ENCODE measurements around the gene ARHGEF10L.

ARHGEF10L gene

DNA sequence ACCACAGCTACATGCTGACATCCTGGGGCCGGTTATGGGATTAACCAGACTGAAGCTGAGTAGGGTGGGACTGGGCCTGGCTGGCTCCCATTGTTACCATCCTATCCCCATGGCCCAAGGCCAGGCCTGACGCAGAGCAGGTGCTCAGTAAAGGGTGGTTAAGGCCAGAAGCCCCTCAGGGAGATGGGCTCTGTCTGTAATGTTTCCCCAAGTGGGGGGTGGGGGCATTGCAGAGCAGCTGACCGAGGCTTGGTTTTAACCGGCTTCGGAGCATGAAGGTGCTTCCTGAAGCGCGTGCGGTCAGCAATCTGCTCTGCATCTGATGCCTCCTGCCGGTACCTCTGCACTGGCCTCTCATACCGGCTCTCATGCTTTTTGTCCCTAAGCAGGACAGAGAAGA, 132.2 kb downstream of the ARHGEF10L start:
- Histone ChIP-seq H3K36me3 (ENCODE audit: control insufficient read depth, insufficient read depth, low read length) (peaks cover 6% of the 10 kb centered on the region), H3K27ac (ENCODE audit: low read depth, low read length) (no peak overlapping the region), H3K4me1 (ENCODE audit: control insufficient read depth, insufficient read depth, low read length) (peaks cover 6% of the 10 kb centered on the region), H3K9ac (ENCODE audit: low read length) (no peak overlapping the region), H3K4me3 (ENCODE audit: low read length) (no peak overlapping the region), H3K27me3 (ENCODE audit: control insufficient read depth, insufficient read depth, low read length) (no peaks in the 10 kb centered on the region)

DNA sequence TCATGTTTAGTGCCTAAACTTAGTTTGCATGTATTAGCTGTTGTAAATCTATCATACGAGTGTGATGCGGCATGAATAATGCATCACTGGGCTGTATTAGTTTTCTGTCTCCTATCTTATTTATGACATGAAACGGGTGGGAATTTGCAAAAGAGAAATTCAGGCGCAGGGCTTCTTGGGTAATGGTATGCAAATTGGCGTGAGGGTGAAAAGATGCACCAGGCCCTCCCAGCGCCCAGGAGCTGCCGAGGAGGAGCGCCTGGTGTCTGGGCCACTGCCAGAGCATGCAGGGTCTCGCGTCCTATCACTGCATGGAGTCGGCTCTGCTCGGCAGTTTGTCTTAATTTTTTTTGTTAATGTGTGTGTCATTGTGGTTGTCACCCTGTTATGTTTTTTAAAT, 132.7 kb downstream of the ARHGEF10L start:
- Histone ChIP-seq H3K4me3 (ENCODE audit: low read length) (no peak overlapping the region), H3K27me3 (ENCODE audit: control insufficient read depth, insufficient read depth, low read length) (no peaks in the 10 kb centered on the region), H3K36me3 (ENCODE audit: control insufficient read depth, insufficient read depth, low read length) (peaks cover 9% of the 10 kb centered on the region), H3K9ac (ENCODE audit: low read length) (no peak overlapping the region), H3K4me1 (ENCODE audit: control insufficient read depth, insufficient read depth, low read length) (peaks cover 6% of the 10 kb centered on the region), H3K27ac (ENCODE audit: low read depth, low read length) (no peak overlapping the region)

DNA sequence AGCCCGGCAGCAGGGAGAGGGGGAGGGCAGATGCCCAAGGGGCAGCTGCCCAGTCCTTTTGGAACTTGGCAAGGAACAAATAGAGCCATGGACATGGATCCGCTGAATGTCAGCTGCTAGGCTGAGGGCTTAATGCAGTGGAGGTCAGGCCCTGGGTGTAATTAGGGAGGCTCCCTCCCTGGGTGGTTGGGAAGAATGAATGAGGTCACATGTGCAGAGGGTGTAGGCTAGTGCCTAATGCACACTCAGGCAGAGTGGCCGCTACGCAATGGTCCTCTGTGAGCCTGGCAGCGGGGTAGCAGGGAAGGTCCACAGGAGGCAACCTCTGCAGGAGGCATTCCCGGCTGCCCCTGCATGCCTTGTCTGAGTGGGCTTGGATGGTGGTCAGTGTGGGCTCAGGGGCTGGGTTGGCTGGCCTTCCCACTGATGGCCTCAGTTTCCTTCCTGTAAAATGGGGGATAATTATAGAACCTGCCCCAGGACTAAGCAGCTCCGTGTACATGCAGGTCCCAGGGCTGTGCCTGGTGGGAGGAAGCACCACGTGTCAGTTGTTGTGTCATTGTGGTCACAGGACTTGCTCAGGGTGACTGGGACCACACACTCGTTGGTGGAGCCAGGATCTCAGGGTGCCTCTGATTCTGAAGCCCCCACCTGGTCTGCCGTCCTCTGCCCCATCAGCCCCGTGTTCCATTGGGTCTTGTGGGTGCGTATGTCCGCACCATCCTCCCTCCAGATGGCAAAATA, 134.0 kb downstream of the ARHGEF10L start:
- peaks cover 10% of the 10 kb centered on the region for H3K36me3 ChIP-seq (ENCODE audit: control insufficient read depth, insufficient read depth, low read length)
- no peaks in the 10 kb centered on the region for H3K27me3 ChIP-seq (ENCODE audit: control insufficient read depth, insufficient read depth, low read length)
- no peak overlapping the region for H3K9ac ChIP-seq (ENCODE audit: low read length)
- H3K4me3 ChIP-seq (ENCODE audit: low read length), result no peak overlapping the region
- peaks cover 6% of the 10 kb centered on the region for H3K4me1 ChIP-seq (ENCODE audit: control insufficient read depth, insufficient read depth, low read length)
- no peak overlapping the region for H3K27ac ChIP-seq (ENCODE audit: low read depth, low read length)

- Histone ChIP-seq H3K36me3 (ENCODE audit: control insufficient read depth, insufficient read depth, low read length) (peaks cover 10% of the 10 kb centered on the region), H3K4me1 (ENCODE audit: control insufficient read depth, insufficient read depth, low read length) (peaks cover 6% of the 10 kb centered on the region), H3K9ac (ENCODE audit: low read length) (no peak overlapping the region), H3K27ac (ENCODE audit: low read depth, low read length) (no peak overlapping the region), H3K27me3 (ENCODE audit: control insufficient read depth, insufficient read depth, low read length) (no peaks in the 10 kb centered on the region), H3K4me3 (ENCODE audit: low read length) (no peak overlapping the region)
Observed at GRCh38 chr1:17674726-17675500, 135.4 kb downstream of the ARHGEF10L start.

GRCh38 chr1:17675744-17676143, 136.2 kb downstream of the ARHGEF10L start:
- H3K27ac ChIP-seq (ENCODE audit: low read depth, low read length), result no peak overlapping the region
- H3K4me3 ChIP-seq (ENCODE audit: low read length), result no peak overlapping the region
- no peaks in the 10 kb centered on the region for H3K27me3 ChIP-seq (ENCODE audit: control insufficient read depth, insufficient read depth, low read length)
- peaks cover 6% of the 10 kb centered on the region for H3K4me1 ChIP-seq (ENCODE audit: control insufficient read depth, insufficient read depth, low read length)
- peaks cover 14% of the 10 kb centered on the region for H3K36me3 ChIP-seq (ENCODE audit: control insufficient read depth, insufficient read depth, low read length)
- H3K9ac ChIP-seq (ENCODE audit: low read length), result no peak overlapping the region

DNA sequence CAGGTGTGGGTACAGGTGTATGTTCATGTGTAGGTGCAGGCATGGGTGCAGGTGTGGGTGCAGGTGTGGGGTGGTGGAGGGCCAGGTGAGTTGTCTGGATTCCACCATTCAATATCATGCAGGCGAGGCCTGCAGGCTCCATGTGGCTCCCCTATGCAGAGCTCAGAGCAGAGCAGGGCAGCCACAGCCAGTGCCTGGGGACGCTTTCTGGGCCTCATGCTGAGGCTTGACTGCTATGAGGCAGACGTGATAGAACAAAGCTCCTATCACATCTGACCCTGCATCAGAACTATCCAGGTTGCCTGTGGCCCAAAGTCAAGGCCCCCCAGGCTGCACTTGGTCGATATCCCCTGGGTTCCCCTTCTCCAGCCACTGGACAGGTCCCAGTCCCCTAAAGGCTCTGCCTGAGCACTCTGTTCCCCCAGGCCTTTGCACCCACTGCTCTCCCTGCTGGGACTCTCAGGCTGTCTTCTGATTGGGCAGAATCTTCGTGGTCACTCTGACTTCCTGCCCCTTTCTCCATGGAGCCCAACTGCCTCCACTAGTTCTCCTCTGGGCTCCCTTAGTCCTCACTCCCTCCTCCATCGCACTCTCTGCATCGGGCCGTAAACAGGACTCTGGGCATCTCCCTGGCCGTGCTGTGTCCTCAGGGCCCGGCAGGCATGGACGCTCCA, 137.0 kb downstream of the ARHGEF10L start:
- H3K27ac ChIP-seq (ENCODE audit: low read depth, low read length), result no peak overlapping the region
- no peak overlapping the region for H3K9ac ChIP-seq (ENCODE audit: low read length)
- H3K36me3 ChIP-seq (ENCODE audit: control insufficient read depth, insufficient read depth, low read length), result peaks cover 14% of the 10 kb centered on the region
- H3K4me3 ChIP-seq (ENCODE audit: low read length), result no peak overlapping the region
- peaks cover 3% of the 10 kb centered on the region for H3K4me1 ChIP-seq (ENCODE audit: control insufficient read depth, insufficient read depth, low read length)
- H3K27me3 ChIP-seq (ENCODE audit: control insufficient read depth, insufficient read depth, low read length), result no peaks in the 10 kb centered on the region

DNA sequence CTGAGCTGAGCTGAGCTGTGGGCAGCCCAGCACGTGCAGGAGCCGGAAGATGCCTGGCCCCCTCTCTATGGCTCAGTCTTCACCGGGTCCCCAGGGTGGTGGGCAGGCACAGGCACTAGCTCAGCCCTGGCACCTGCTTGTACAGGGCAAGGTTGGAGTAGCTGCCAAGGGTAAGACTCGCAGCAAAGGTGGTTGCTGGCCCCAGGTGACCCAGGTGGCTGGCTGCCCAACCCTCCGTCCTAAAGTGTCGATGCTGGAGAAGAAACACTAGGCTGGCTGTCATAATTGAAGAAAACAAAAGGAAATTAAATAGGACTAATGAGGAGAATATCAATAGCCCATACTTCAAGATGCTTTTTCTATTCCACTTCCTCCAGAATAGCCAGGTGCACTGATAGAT, 138.5 kb downstream of the ARHGEF10L start:
- H3K9ac ChIP-seq (ENCODE audit: low read length), result no peak overlapping the region
- no peaks in the 10 kb centered on the region for H3K27me3 ChIP-seq (ENCODE audit: control insufficient read depth, insufficient read depth, low read length)
- H3K4me3 ChIP-seq (ENCODE audit: low read length), result no peak overlapping the region
- H3K4me1 ChIP-seq (ENCODE audit: control insufficient read depth, insufficient read depth, low read length), result no peaks in the 10 kb centered on the region
- peaks cover 14% of the 10 kb centered on the region for H3K36me3 ChIP-seq (ENCODE audit: control insufficient read depth, insufficient read depth, low read length)
- no peak overlapping the region for H3K27ac ChIP-seq (ENCODE audit: low read depth, low read length)

GRCh38 chr1:17679856-17680255, 140.4 kb downstream of the ARHGEF10L start:
- Histone ChIP-seq H3K4me1 (ENCODE audit: control insufficient read depth, insufficient read depth, low read length) (no peaks in the 10 kb centered on the region), H3K27me3 (ENCODE audit: control insufficient read depth, insufficient read depth, low read length) (no peaks in the 10 kb centered on the region), H3K9ac (ENCODE audit: low read length) (no peak overlapping the region), H3K27ac (ENCODE audit: low read depth, low read length) (no peak overlapping the region), H3K4me3 (ENCODE audit: low read length) (no peak overlapping the region), H3K36me3 (ENCODE audit: control insufficient read depth, insufficient read depth, low read length) (peaks cover 14% of the 10 kb centered on the region)

GRCh38 chr1:17680308-17680707, 140.8 kb downstream of the ARHGEF10L start:
- Histone ChIP-seq H3K4me3 (ENCODE audit: low read length) (no peak overlapping the region), H3K4me1 (ENCODE audit: control insufficient read depth, insufficient read depth, low read length) (no peaks in the 10 kb centered on the region), H3K36me3 (ENCODE audit: control insufficient read depth, insufficient read depth, low read length) (peaks cover 14% of the 10 kb centered on the region), H3K9ac (ENCODE audit: low read length) (no peak overlapping the region), H3K27me3 (ENCODE audit: control insufficient read depth, insufficient read depth, low read length) (no peaks in the 10 kb centered on the region), H3K27ac (ENCODE audit: low read depth, low read length) (no peak overlapping the region)

DNA sequence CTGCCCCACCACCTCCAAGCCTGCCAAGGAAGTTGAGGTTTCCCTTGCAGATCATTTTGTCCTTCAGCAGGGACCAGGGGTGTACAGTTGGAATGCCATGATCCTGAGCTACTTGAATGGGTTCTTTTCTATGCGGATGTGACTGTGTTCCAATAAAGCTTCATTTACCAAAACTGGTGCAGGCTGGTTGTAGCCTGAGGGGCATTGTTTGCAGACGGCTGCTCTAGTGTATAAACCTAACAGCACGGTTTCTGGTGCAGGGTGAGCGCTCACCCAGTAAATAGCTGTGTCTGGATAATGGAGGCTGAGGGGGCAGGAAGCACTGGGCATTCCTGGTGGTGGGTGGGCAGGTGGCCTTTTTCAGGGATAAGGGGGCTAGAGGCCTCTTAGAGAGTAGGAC, 142.9 kb downstream of the ARHGEF10L start:
- H3K9ac ChIP-seq (ENCODE audit: low read length), result no peak overlapping the region
- no peak overlapping the region for H3K27ac ChIP-seq (ENCODE audit: low read depth, low read length)
- H3K4me3 ChIP-seq (ENCODE audit: low read length), result no peak overlapping the region
- no peaks in the 10 kb centered on the region for H3K27me3 ChIP-seq (ENCODE audit: control insufficient read depth, insufficient read depth, low read length)
- H3K36me3 ChIP-seq (ENCODE audit: control insufficient read depth, insufficient read depth, low read length), result peaks cover 7% of the 10 kb centered on the region
- H3K4me1 ChIP-seq (ENCODE audit: control insufficient read depth, insufficient read depth, low read length), result no peaks in the 10 kb centered on the region

DNA sequence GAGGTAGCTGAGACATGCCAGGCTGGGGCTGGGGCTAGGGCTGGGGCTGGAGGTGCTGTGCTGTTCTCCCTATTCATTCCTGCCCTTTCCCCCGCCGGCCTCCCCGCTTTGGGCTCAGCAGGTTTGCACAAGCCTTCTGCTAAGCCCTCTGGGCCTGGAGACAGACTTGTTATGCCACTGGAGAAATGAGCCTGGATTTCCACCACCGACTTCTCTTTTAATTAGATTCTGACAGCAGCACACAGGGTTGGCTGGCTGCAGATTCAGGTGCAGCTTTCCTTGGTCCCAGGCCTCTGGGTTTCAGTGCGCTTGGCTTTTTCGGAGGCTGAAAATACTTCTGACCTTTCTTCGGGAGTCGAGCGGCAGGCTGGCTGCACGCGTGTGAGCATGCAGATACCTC, 144.1 kb downstream of the ARHGEF10L start:
- Histone ChIP-seq H3K27me3 (ENCODE audit: control insufficient read depth, insufficient read depth, low read length) (no peaks in the 10 kb centered on the region), H3K4me3 (ENCODE audit: low read length) (no peak overlapping the region), H3K36me3 (ENCODE audit: control insufficient read depth, insufficient read depth, low read length) (peaks cover 13% of the 10 kb centered on the region), H3K27ac (ENCODE audit: low read depth, low read length) (no peak overlapping the region), H3K4me1 (ENCODE audit: control insufficient read depth, insufficient read depth, low read length) (no peaks in the 10 kb centered on the region), H3K9ac (ENCODE audit: low read length) (no peak overlapping the region)

DNA sequence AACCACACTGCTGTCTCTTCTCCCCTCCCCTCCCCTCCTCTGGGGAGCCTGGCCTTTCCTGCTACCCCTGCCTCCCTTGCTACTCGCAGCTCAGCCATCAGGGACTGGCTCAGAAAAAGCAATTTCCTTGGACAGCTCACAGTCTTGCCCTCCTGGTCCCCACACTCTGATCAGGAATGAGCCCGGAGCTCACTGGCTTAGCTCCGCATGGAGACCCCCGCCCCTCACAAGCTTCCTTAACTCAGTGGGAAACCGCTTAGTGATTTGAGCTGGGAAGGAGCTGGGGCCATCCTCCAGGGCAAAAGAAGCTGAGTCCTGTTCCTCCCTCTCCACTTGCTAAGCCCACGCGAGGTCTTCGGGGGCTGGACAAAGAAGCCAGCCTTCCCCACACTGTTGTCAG, 145.3 kb downstream of the ARHGEF10L start:
- Histone ChIP-seq H3K36me3 (ENCODE audit: control insufficient read depth, insufficient read depth, low read length) (peaks cover 18% of the 10 kb centered on the region), H3K4me3 (ENCODE audit: low read length) (no peak overlapping the region), H3K27ac (ENCODE audit: low read depth, low read length) (no peak overlapping the region), H3K4me1 (ENCODE audit: control insufficient read depth, insufficient read depth, low read length) (no peaks in the 10 kb centered on the region), H3K27me3 (ENCODE audit: control insufficient read depth, insufficient read depth, low read length) (no peaks in the 10 kb centered on the region), H3K9ac (ENCODE audit: low read length) (no peak overlapping the region)
